Liver (tissue), 3 donors: ENCODE results near the gene EXO1.

Experiments
- EGR1 ChIP-seq, 2 donors: IDR thresholded peaks; 2 replicates each; pipeline ENCODE4 v1.6.1; 2016 to 2018; ENCODE audit warnings: antibody characterized with exemption in 2 of 2, low read depth in 2 of 2
- SP1 ChIP-seq: IDR thresholded peaks from 2 replicates; pipeline ENCODE4 v1.6.1; 2018; ENCODE audit warnings: antibody characterized with exemption, mild to moderate bottlenecking
- TAF1 ChIP-seq: conservative IDR thresholded peaks from 2 replicates; pipeline ENCODE4 v1.6.1; 2016; ENCODE audit warnings: antibody characterized with exemption, mild to moderate bottlenecking
- YY1 ChIP-seq: IDR thresholded peaks from 2 replicates; pipeline ENCODE4 v1.6.1; 2016; ENCODE audit warnings: antibody characterized with exemption, mild to moderate bottlenecking
- TF ChIP-seq, protein P1 (sequence below): fragments of 150-350 bp; IDR thresholded peaks from 2 replicates; pipeline ENCODE4 v1.5.1; 2017; ENCODE audit warnings: improper control_type of control experiment, low read depth, low read length; ENCODE audit not compliant: missing input control
- TF ChIP-seq, protein P2 (sequence below): IDR thresholded peaks from 2 replicates; pipeline ENCODE4 v1.6.1; 2016; ENCODE audit warnings: antibody characterized with exemption
- TF ChIP-seq, protein P3 (sequence below): IDR thresholded peaks from 2 replicates; pipeline ENCODE4 v1.6.1; 2016; ENCODE audit warnings: antibody characterized with exemption
- TF ChIP-seq, protein P4 (sequence below): IDR thresholded peaks from 2 replicates; pipeline ENCODE4 v1.6.1; 2016; ENCODE audit warnings: antibody characterized with exemption
- donor health status: healthy.
- donor health status: healthy.

DNA sequence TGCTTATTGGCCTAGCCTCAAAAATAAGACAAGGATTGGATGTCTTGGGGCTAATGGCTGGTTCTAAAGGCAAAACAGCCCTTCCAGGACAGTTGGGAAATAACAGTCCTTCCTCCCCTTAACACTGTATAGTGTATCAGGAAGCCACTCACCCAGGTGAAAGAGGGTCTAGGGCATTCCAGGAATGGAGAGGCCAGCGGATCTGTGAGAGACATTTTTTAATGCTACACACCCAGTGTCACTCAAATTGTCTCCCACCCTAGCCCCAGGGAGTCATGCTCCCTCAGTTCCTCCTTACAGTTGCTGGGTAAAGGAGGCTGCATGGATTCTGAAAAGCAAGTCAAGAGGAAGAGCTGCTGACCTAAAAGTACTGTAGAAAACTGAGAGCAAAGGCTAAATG is 24.1 kb upstream of the EXO1 start:
- TF ChIP-seq, protein P1, sequence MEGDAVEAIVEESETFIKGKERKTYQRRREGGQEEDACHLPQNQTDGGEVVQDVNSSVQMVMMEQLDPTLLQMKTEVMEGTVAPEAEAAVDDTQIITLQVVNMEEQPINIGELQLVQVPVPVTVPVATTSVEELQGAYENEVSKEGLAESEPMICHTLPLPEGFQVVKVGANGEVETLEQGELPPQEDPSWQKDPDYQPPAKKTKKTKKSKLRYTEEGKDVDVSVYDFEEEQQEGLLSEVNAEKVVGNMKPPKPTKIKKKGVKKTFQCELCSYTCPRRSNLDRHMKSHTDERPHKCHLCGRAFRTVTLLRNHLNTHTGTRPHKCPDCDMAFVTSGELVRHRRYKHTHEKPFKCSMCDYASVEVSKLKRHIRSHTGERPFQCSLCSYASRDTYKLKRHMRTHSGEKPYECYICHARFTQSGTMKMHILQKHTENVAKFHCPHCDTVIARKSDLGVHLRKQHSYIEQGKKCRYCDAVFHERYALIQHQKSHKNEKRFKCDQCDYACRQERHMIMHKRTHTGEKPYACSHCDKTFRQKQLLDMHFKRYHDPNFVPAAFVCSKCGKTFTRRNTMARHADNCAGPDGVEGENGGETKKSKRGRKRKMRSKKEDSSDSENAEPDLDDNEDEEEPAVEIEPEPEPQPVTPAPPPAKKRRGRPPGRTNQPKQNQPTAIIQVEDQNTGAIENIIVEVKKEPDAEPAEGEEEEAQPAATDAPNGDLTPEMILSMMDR, result no peak
- TF ChIP-seq TAF1 (no peak), EGR1 (IDR thresholded peaks at IDR 0.05; ENCODE audit: low read depth in 2 of 2) (no peak), SP1 (no peak), YY1 (no peak)
- TF ChIP-seq, protein P2, sequence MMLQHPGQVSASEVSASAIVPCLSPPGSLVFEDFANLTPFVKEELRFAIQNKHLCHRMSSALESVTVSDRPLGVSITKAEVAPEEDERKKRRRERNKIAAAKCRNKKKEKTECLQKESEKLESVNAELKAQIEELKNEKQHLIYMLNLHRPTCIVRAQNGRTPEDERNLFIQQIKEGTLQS, result no peak
- TF ChIP-seq, protein P3, sequence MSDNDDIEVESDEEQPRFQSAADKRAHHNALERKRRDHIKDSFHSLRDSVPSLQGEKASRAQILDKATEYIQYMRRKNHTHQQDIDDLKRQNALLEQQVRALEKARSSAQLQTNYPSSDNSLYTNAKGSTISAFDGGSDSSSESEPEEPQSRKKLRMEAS, result no peak
- TF ChIP-seq, protein P4, sequence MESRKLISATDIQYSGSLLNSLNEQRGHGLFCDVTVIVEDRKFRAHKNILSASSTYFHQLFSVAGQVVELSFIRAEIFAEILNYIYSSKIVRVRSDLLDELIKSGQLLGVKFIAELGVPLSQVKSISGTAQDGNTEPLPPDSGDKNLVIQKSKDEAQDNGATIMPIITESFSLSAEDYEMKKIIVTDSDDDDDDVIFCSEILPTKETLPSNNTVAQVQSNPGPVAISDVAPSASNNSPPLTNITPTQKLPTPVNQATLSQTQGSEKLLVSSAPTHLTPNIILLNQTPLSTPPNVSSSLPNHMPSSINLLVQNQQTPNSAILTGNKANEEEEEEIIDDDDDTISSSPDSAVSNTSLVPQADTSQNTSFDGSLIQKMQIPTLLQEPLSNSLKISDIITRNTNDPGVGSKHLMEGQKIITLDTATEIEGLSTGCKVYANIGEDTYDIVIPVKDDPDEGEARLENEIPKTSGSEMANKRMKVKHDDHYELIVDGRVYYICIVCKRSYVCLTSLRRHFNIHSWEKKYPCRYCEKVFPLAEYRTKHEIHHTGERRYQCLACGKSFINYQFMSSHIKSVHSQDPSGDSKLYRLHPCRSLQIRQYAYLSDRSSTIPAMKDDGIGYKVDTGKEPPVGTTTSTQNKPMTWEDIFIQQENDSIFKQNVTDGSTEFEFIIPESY, result no peak
